ENCODE data around the gene OLFM2. TPM values are rescaled to one million over a fixed set of nuclear protein-coding genes. Genes with fewer than 3 reads are reported as not detected.
"Not testable (repeated sequence)": the region's sequence is repeated elsewhere in the genome, so short reads cannot be mapped to it uniquely, and the experiment has no call there.

Gene OLFM2
- total RNA-seq, 1 experiment from 2014 or later: 5.6 TPM

DNA sequence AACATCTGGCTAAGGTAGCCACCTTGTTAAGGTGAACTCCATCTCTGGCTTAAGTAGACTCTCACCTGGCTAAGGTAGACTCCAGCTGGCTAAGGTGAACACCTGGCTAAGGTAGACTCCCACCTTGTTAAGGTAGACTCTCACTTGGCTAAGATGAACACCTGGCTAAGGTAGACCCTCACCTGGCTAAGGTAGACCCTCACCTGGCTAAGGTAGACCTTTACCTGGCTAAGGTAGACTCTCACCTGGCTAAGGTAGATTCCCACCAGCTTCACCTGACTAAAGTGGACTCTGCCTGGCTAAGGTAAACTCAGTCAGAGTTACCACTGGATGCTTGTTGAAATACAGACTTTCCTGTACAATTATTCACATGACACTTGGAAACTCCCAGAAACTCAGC, 77.5 kb downstream of the OLFM2 start:
- Histone ChIP-seq H3K36me3 (no peaks in the 10 kb centered on the region), H3K9me3 (no peaks in the 10 kb centered on the region), H3K27me3 (no peaks in the 10 kb centered on the region), H3K4me3 (no peak overlapping the region)
- no peak for DNase-seq

- no peak overlapping the region for H3K4me3 ChIP-seq
- H3K9me3 ChIP-seq: no peaks in the 10 kb centered on the region
- H3K27me3 ChIP-seq: no peaks in the 10 kb centered on the region
- no peaks in the 10 kb centered on the region for H3K36me3 ChIP-seq
- DNase-seq: no peak
Observed at GRCh38 chr19:9857920-9858746, 78.2 kb downstream of the OLFM2 start.

- Histone ChIP-seq H3K9me3 (no peaks in the 10 kb centered on the region), H3K4me3 (no peak overlapping the region), H3K36me3 (no peaks in the 10 kb centered on the region), H3K27me3 (no peaks in the 10 kb centered on the region)
- DNase-seq: no peak
Observed at GRCh38 chr19:9857076-9857721, 79.1 kb downstream of the OLFM2 start.

DNA sequence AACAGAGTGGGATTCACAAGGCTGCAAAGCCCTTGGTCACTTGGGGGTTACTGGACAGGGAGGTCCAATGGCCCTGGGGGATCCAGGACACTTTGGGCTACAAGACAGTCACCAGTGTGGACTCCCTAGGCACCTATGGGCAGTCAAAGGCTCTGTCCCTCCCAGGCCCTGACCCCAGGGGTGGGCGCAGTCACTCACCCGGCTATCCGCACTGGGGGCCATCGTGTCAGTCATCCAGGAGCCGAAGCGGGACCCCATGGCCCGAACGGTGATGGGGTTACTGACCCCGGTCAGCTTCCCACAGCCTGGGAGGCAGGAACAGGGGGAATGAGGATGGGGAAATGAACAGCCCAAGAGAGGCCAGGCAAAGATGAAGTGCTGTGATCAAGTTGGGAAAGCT, 79.7 kb downstream of the OLFM2 start:
- Histone ChIP-seq H3K4me3 (no peak overlapping the region), H3K36me3 (no peaks in the 10 kb centered on the region), H3K9me3 (no peaks in the 10 kb centered on the region), H3K27me3 (no peaks in the 10 kb centered on the region)
- no peak for DNase-seq

DNA sequence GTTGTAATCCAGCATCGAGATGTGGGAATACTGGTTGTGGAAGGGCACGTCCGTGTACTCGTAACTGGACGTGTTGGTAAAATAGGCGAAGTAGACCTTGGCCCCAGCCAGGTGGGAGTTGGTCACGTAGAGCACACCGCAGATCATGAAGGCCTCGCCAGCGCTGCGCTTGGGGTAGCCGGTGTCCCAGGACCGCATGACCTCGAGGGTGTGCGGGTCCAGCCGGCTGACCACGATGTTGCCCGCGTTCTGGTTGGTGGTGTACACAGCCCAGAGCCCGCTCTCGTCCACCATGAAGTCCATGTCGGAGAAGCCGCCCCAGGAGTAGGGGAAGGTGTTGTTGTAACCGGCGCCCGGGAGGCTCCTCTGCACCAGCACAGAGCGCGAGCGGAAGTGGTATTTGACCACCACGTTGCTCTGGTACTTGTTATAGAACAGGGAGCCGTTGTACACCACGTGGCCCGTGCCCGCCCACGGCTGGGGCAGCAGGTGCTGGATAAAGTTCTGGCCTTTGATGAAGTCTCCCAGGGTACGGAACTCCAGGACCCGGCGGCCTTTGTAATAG, 82.0 kb downstream of the OLFM2 start:
- DNase-seq: no peak

GRCh38 chr19:9850235-9850959, 85.9 kb downstream of the OLFM2 start:
- peaks cover 27% of the 10 kb centered on the region for H3K36me3 ChIP-seq
- H3K9me3 ChIP-seq: no peaks in the 10 kb centered on the region
- no peak overlapping the region for H3K4me3 ChIP-seq
- H3K27me3 ChIP-seq: no peaks in the 10 kb centered on the region
- no peak for DNase-seq

More for the DNA sequence above, 82.0 kb downstream of the OLFM2 start:
- no peaks in the 10 kb centered on the region for H3K9me3 ChIP-seq
- peaks cover 2% of the 10 kb centered on the region; the same call in 1 of the 2 replicates for H3K36me3 ChIP-seq
- no peaks in the 10 kb centered on the region for H3K27me3 ChIP-seq
- H3K4me3 ChIP-seq: no peak overlapping the region

GRCh38 chr19:9849791-9850190, 86.5 kb downstream of the OLFM2 start:
- Histone ChIP-seq H3K36me3 (peaks cover 29% of the 10 kb centered on the region), H3K4me3 (no peak overlapping the region), H3K9me3 (no peaks in the 10 kb centered on the region), H3K27me3 (no peaks in the 10 kb centered on the region)
- DNase-seq: no peak

DNA sequence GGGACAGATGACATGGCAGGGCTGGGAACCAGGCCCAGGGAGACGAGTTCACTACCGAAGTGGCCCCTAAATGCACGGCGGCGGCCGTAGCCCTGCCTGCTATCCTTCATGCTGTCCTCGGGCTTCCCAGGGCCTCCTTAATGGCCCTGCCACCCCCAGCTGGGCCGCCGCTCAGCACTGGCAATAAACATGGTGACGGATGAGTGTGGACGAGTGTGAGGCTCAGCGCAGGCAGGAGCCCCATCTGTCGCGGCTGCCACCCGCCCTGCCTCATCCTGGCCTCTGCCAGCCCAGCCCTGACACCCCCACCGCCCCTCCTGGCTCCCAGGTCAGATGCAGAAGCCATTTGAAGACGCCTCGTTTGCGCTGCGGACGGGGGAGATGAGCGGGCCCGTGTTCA, 87.6 kb downstream of the OLFM2 start:
- H3K4me3 ChIP-seq: no peak overlapping the region
- peaks cover 40% of the 10 kb centered on the region for H3K36me3 ChIP-seq
- no peaks in the 10 kb centered on the region for H3K27me3 ChIP-seq
- no peaks in the 10 kb centered on the region for H3K9me3 ChIP-seq
- no peak for DNase-seq

DNA sequence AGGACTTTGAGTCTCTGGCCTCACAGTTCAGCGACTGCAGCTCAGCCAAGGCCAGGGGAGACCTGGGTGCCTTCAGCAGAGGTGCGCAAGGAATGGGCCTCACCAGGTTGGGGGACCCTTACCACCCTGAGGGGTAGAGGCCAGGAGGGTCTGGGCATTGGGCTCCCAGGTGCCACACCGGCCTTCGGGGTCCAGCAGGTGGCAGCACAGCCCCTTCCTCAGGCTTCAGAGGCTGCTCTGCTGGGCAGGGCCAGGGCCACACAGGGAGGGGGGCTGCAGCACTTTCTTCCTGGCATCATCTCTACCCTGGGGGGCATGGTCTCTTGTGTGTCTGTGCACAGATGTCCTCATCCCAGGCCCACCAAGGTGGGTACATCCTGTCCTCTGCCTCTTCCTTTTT, 88.3 kb downstream of the OLFM2 start:
- DNase-seq: no peak
- peaks cover 47% of the 10 kb centered on the region for H3K36me3 ChIP-seq
- no peaks in the 10 kb centered on the region for H3K27me3 ChIP-seq
- H3K4me3 ChIP-seq: no peak overlapping the region
- no peaks in the 10 kb centered on the region; the same call in 1 of the 2 replicates for H3K9me3 ChIP-seq

DNA sequence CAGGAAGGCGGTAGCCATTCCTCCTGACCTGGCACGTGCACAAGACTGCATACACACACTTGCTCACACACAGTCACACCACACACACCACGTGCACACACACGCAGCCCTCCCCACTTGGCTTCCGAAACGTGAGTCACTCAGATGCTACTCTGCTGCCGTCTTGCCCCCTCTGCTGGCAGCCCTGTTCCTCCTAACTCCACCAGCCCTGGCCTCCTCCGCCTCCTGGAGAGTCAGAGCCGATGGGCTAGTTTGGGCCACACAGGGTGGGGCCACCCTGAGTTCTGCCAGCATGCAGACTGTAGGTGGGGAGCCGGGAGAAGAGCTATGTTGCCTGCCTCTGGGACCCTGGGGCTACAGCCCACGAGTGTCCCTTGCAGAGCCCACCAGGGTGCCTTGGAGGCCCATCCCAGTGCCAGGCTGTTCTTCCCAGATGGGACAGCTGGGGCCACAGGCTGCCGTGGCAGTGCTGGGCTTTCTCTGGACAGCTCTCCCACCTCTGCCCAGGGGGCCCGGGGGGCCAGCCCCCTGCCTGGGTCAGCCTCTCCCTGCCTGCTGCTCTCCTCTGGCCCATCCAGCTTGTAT, 89.1 kb downstream of the OLFM2 start:
- peaks cover 56% of the 10 kb centered on the region for H3K36me3 ChIP-seq
- H3K4me3 ChIP-seq: no peak overlapping the region
- H3K9me3 ChIP-seq: no peaks in the 10 kb centered on the region; the same call in 1 of the 2 replicates
- DNase-seq: peak; percentile 93
- no peaks in the 10 kb centered on the region for H3K27me3 ChIP-seq

GRCh38 chr19:9843626-9844273, 92.6 kb downstream of the OLFM2 start:
- peaks cover 79% of the 10 kb centered on the region for H3K36me3 ChIP-seq
- DNase-seq, H3K4me3 ChIP-seq, H3K9me3 ChIP-seq, H3K27me3 ChIP-seq: not testable (repeated sequence)

GRCh38 chr19:9842834-9843625, 93.3 kb downstream of the OLFM2 start:
- Histone ChIP-seq H3K4me3 (no peak overlapping the region), H3K27me3 (no peaks in the 10 kb centered on the region), H3K36me3 (peaks cover 79% of the 10 kb centered on the region), H3K9me3 (no peaks in the 10 kb centered on the region; the same call in 1 of the 2 replicates)
- DNase-seq: no peak

DNA sequence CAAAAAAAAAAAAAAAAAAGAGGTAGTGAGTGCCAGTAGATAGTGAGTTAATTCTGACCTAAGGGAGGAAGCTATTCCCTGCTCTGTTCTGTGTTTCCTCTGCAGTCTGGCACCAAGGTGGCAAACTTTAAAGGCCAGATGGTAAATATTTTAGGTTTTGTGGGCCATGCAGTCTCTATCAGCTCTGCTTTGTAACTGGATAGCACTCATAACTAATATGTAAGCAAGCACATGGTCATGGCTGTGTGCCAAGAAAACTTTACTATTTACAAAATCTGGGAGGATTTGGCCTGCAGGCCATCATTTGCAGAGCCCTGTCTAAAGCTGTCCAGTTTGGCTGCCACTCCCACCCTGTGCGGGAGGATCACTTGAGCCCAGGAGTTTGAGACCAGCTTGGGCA, 96.9 kb downstream of the OLFM2 start:
- H3K4me3 ChIP-seq: no peak overlapping the region
- peaks cover 75% of the 10 kb centered on the region for H3K36me3 ChIP-seq
- no peaks in the 10 kb centered on the region for H3K27me3 ChIP-seq
- no peaks in the 10 kb centered on the region; the same call in 1 of the 2 replicates for H3K9me3 ChIP-seq
- no peak for DNase-seq

GRCh38 chr19:9838324-9838723, 98.0 kb downstream of the OLFM2 start:
- H3K9me3 ChIP-seq: no peaks in the 10 kb centered on the region; the same call in 1 of the 2 replicates
- no peak overlapping the region for H3K4me3 ChIP-seq
- no peaks in the 10 kb centered on the region for H3K27me3 ChIP-seq
- DNase-seq: no peak
- peaks cover 64% of the 10 kb centered on the region for H3K36me3 ChIP-seq

GRCh38 chr19:9836021-9836420, 100.3 kb downstream of the OLFM2 start:
- Histone ChIP-seq H3K4me3 (peak overlapping the region; percentile 75), H3K27me3 (no peaks in the 10 kb centered on the region), H3K9me3 (no peaks in the 10 kb centered on the region), H3K36me3 (peaks cover 41% of the 10 kb centered on the region)
- DNase-seq: peak; percentile 35
